ENCODE measurements around the gene SF3B2. TPM values are rescaled to one million over a fixed set of nuclear protein-coding genes. Genes with fewer than 3 reads are reported as not detected.

SF3B2 gene
- total and polyA plus RNA-seq, 9 donors: 113 to 203 (median 189) TPM

GRCh38 chr11:66039765-66040164 is 12.4 kb upstream of the SF3B2 start:
- WGBS, 3 donors: 69 to 77% (median 70%) methylated on average over 3 of the region's 3 CpGs
- Histone ChIP-seq H3K9me3 (no peaks in the 10 kb centered on the region), H3K36me3 (no peaks in the 10 kb centered on the region), H3K27me3 (no peaks in the 10 kb centered on the region), H3K27ac (no peak overlapping the region), H3K4me3 (no peak overlapping the region), H3K4me1 (ENCODE audit: insufficient read depth) (no peaks in the 10 kb centered on the region)
- TF ChIP-seq POLR2A (IDR thresholded peaks at IDR 0.05) (no peak), CTCF (IDR thresholded peaks at IDR 0.05) (no peak)
- DNase-seq: no peak
- intact Hi-C loops (cut with DNase I): no loop called here

GRCh38 chr11:66042227-66042995 is 9.8 kb upstream of the SF3B2 start:
- Histone ChIP-seq H3K4me1 (ENCODE audit: insufficient read depth) (no peaks in the 10 kb centered on the region), H3K27ac (no peak overlapping the region), H3K9me3 (no peaks in the 10 kb centered on the region), H3K36me3 (no peaks in the 10 kb centered on the region), H3K27me3 (no peaks in the 10 kb centered on the region), H3K4me3 (no peak overlapping the region)
- intact Hi-C loops (cut with DNase I): no loop called here
- no peak for TF ChIP-seq POLR2A (IDR thresholded peaks at IDR 0.05)
- WGBS, 3 donors: 96% methylated on average over 78 to 81 of the region's 81 CpGs
- no peak for DNase-seq

GRCh38 chr11:66042996-66043906 is 8.9 kb upstream of the SF3B2 start:
- H3K36me3 ChIP-seq: no peaks in the 10 kb centered on the region
- H3K4me3 ChIP-seq: no peak overlapping the region
- no peak for TF ChIP-seq POLR2A (IDR thresholded peaks at IDR 0.05)
- no peak for TF ChIP-seq CTCF (IDR thresholded peaks at IDR 0.05)
- TF ChIP-seq EP300 (IDR thresholded peaks at IDR 0.05): no peak
- no peak overlapping the region for H3K27ac ChIP-seq
- intact Hi-C loops (cut with DNase I): no loop called here
- no peaks in the 10 kb centered on the region for H3K9me3 ChIP-seq
- 96% methylated on average over 88 of the region's 88 CpGs for WGBS, 3 donors
- H3K27me3 ChIP-seq: no peaks in the 10 kb centered on the region
- H3K4me1 ChIP-seq (ENCODE audit: insufficient read depth): no peaks in the 10 kb centered on the region
- DNase-seq: no peak

DNA sequence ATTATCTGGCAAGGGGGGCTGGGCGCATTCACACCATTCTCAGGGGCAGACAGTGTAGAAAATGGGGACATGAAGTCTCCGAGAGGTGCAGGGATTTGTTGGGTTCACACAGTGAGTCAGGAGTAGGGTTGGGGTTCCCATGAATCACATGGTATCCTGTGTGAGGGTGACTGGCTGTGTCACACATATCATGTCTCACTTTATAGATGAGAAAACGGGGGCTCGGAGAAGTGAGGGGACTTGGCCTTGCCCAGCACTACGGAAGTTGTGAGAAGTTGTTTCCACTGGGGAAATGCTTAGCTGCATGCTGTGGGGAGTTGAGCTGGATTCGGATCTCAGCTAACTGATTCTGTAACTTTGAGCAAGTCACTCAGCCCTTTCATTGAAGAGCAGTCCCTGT is 7.4 kb upstream of the SF3B2 start:
- intact Hi-C loops (cut with DNase I): no loop called here
- Histone ChIP-seq H3K27me3 (no peaks in the 10 kb centered on the region), H3K4me3 (no peak overlapping the region), H3K27ac (no peak overlapping the region), H3K36me3 (no peaks in the 10 kb centered on the region), H3K9me3 (no peaks in the 10 kb centered on the region), H3K4me1 (ENCODE audit: insufficient read depth) (no peaks in the 10 kb centered on the region)
- DNase-seq: no peak
- no peak for TF ChIP-seq EP300 (IDR thresholded peaks at IDR 0.05)
- no peak for TF ChIP-seq CTCF (IDR thresholded peaks at IDR 0.05)
- 59 to 71% (median 68%) methylated on average over 6 of the region's 6 CpGs for WGBS, 3 donors

Measured in ovary (tissue), 9 donors.